ENCODE data around the gene KIAA1328.
A peak's percentile ranks its signal among the peaks of the same experiment; 100 is the strongest.

The KIAA1328 gene

GRCh38 chr18:36828630-36829361 lies at the start of gene KIAA1328, which contains the start of gene TPGS2:
Gene KIAA1328 (plus strand): TSS chr18:36829127. CDS start chr18:36829139, 12 bp downstream.
Gene TPGS2 (minus strand): TSS chr18:36829002. CDS start chr18:36828767, 235 bp downstream.
- peak within 1 kb of the TSS; percentile 90 for H3K27ac ChIP-seq
- peak; percentile 56 for TF ChIP-seq CTCF (conservative IDR thresholded peaks at IDR 0.05)
- TF ChIP-seq ZFX (IDR thresholded peaks at IDR 0.05) = peak; percentile 31

- H3K27ac ChIP-seq = no peak overlapping the region
- TF ChIP-seq CTCF (conservative IDR thresholded peaks at IDR 0.05) = no peak
- no peak for TF ChIP-seq ZFX (IDR thresholded peaks at IDR 0.05)
These were observed 48.2 kb upstream of the KIAA1328 start for GRCh38 chr18:36780748-36781147.

GRCh38 chr18:36782710-36783109 lies 46.2 kb upstream of the KIAA1328 start:
- H3K27ac ChIP-seq = no peak overlapping the region
- TF ChIP-seq CTCF (conservative IDR thresholded peaks at IDR 0.05) = no peak

- TF ChIP-seq ZFX (IDR thresholded peaks at IDR 0.05) (no peak), CTCF (conservative IDR thresholded peaks at IDR 0.05) (no peak)
- H3K27ac ChIP-seq = no peak overlapping the region
These were observed 45.1 kb upstream of the KIAA1328 start for GRCh38 chr18:36783792-36784191.

- no peak overlapping the region for H3K27ac ChIP-seq
- TF ChIP-seq ZFX (IDR thresholded peaks at IDR 0.05) (no peak), CTCF (conservative IDR thresholded peaks at IDR 0.05) (no peak)
These were observed 42.2 kb upstream of the KIAA1328 start for GRCh38 chr18:36786686-36787085.

GRCh38 chr18:36792634-36793283 lies 36.2 kb upstream of the KIAA1328 start:
- no peak overlapping the region for H3K27ac ChIP-seq
- no peak for TF ChIP-seq ZFX (IDR thresholded peaks at IDR 0.05)
- TF ChIP-seq CTCF (conservative IDR thresholded peaks at IDR 0.05) = no peak

GRCh38 chr18:36798738-36799473 lies 30.0 kb upstream of the KIAA1328 start:
- H3K27ac ChIP-seq = no peak overlapping the region
- TF ChIP-seq CTCF (conservative IDR thresholded peaks at IDR 0.05) (no peak), ZFX (IDR thresholded peaks at IDR 0.05) (no peak)

Data from C4-2B (cell line).